Measurements from ENCODE around the gene EID2B.

The EID2B gene, protein sequence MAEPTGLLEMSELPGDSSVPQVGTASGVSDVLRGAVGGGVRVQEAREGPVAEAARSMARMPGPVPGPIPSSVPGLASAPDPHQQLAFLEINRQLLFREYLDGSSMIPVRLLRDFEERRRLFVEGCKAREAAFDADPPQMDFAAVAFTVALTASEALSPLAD

DNA sequence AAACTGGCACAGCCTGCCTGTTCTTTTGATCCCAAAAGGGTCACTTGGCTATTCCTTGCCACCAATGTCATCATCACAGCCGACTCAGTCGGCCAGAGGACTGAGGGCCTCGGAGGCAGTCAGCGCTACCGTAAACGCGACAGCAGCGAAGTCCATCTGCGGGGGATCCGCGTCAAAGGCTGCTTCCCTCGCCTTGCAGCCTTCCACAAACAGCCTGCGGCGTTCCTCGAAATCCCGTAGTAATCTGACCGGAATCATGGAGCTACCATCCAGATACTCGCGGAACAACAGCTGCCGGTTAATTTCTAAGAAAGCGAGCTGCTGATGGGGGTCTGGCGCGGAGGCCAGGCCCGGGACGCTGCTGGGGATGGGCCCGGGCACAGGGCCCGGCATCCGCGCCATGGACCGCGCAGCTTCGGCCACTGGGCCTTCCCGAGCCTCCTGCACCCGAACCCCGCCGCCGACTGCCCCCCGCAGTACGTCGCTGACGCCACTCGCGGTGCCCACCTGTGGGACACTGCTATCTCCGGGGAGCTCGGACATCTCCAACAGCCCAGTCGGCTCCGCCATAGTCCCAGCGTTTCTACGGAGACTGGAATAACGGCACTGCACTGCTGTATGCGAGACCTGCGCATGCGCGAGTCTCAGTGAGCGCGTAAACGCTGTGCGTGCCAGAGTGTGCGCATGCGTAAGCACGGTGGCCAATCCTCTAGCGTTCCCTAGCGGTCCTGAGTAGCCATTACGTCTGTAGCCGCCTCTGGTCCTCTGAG, at the start of gene EID2B:
Gene EID2B, minus strand, starts transcription at position 620 of the 770 bp plus-strand sequence. Its CDS starts 50 bp downstream, at position 570.
- TF ChIP-seq, protein P1, sequence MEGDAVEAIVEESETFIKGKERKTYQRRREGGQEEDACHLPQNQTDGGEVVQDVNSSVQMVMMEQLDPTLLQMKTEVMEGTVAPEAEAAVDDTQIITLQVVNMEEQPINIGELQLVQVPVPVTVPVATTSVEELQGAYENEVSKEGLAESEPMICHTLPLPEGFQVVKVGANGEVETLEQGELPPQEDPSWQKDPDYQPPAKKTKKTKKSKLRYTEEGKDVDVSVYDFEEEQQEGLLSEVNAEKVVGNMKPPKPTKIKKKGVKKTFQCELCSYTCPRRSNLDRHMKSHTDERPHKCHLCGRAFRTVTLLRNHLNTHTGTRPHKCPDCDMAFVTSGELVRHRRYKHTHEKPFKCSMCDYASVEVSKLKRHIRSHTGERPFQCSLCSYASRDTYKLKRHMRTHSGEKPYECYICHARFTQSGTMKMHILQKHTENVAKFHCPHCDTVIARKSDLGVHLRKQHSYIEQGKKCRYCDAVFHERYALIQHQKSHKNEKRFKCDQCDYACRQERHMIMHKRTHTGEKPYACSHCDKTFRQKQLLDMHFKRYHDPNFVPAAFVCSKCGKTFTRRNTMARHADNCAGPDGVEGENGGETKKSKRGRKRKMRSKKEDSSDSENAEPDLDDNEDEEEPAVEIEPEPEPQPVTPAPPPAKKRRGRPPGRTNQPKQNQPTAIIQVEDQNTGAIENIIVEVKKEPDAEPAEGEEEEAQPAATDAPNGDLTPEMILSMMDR (IDR thresholded peaks at IDR 0.05; ENCODE audit: low read depth, low read length) = peak; percentile 99
- H3K4me3 ChIP-seq (ENCODE audit: low read depth, low read length) = peak within 1 kb of the TSS; percentile 83

DNA sequence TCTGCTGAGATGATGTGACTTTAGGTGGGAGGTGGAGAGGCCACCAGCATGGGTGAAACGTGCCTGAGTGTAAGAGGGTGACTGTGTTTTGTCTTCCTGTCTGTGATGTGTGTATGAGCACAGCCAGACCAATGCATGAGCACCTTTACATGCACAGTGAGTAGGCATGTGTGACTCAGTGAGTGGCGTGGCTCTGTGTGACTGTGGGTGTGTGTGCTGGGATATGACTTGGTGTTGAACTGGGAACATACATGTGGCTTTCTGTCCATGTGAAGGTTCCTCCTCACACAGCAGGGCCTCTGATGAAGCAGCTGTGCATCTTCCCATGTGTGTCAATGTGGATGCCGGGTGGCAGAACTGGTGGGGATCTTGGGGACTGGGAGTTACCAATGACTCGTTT, 49.8 kb upstream of the EID2B start:
- TF ChIP-seq, protein P1 (IDR thresholded peaks at IDR 0.05; ENCODE audit: low read depth, low read length) = no peak
- no peak overlapping the region for H3K4me3 ChIP-seq (ENCODE audit: low read depth, low read length)

DNA sequence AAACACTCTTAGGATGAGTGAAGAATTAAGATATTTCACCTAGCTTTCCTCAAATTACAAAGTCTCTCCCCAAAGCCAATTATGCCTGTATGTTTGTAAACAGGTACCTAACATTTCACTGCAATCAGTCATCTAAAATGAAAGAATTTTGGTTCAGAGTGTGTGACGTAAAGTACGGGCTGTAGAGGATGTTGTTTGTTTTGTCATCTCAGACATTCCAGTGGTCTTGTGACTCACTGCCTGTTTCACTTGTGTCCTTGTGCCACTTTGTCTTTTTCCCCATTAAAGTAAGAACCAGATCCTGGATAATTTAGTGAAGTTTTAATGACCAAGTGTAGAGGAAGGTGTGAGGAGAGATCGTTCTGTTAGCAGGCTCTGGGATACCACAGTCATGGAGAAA, 36.0 kb upstream of the EID2B start:
- no peak overlapping the region for H3K4me3 ChIP-seq (ENCODE audit: low read depth, low read length)
- TF ChIP-seq, protein P1 (IDR thresholded peaks at IDR 0.05; ENCODE audit: low read depth, low read length) = no peak

DNA sequence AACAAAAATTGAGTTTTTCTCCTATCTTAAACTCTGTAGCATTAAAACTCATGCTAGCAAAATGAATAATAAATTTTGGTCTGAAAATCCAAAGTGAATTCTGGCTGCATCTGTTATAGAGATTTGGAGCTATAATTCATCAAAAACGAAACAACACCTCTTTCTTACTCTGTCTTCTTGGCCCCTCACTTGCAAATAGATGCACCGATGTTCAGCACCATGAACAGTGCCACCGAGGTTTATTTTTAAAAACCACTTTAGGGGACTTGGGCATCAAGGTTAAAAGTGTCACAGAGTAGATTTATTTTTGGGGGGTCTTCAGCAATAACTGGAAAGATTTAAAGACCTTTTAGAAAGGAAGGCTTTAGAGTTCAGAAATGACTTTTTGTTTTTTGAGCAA, 33.4 kb upstream of the EID2B start:
- no peak overlapping the region for H3K4me3 ChIP-seq (ENCODE audit: low read depth, low read length)
- TF ChIP-seq, protein P1 (IDR thresholded peaks at IDR 0.05; ENCODE audit: low read depth, low read length) = no peak

DNA sequence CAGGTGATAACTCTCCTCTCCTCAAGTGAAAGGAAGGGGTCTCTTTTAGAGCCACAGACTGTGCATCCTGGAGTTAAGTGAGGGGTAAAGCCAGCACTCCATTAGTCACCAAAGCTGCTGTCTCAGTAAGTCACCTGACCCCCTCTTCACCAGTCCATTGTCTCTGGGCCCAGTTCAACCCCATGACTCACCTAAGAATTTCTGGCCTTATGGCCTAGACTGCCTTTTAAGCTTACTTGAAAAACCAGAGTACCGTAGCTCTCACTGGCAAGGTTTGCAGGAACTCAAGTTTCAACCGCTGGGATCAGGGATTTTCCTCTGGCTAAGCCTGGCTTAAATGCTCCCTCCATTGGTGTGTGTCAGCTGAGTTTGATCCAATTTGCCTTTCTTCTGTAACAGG, 30.8 kb upstream of the EID2B start:
- no peak overlapping the region for H3K4me3 ChIP-seq (ENCODE audit: low read depth, low read length)
- TF ChIP-seq, protein P1 (IDR thresholded peaks at IDR 0.05; ENCODE audit: low read depth, low read length) = no peak

DNA sequence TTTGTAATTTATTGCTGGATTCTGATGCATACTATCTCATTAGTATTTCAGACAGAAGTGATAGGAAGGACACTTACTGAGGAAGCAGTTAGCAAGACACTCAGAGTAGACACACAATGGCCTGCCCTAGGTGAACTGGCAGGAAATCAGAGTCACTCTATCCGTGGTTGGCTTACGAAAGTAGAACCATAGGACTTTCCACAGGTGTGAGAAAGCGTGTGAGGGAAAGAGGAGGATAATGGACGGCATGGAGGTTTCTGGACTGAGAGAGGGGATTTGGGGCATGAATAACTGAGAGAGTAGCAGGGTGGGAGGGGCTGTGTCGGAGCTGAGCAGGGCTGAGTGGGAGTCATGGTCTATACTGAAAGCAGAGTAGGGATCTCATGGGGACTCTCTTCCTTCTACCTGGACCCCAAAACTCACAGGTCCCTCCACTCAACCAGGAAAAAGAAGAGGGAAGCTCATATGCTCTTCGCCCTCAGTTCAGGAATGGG, 26.0 kb upstream of the EID2B start:
- TF ChIP-seq, protein P1 (IDR thresholded peaks at IDR 0.05; ENCODE audit: low read depth, low read length) = no peak
- no peak overlapping the region for H3K4me3 ChIP-seq (ENCODE audit: low read depth, low read length)

Measured in WI38 (cell line).